ENCODE measurements around the gene ERAS. TPM values are rescaled to one million over a fixed set of nuclear protein-coding genes. Genes with fewer than 3 reads are reported as not detected.
A peak's percentile ranks its signal among the peaks of the same experiment; 100 is the strongest.
"Not testable (repeated sequence)": the region's sequence is repeated elsewhere in the genome, so short reads cannot be mapped to it uniquely, and the experiment has no call there.

Gene ERAS
- total RNA-seq, 2 experiments from 2014 or later: not detected

GRCh38 chrX:48839686-48840085 lies 13.4 kb downstream of the ERAS start:
- ChIA-PET POLR2A (no interaction called here), CTCF (no interaction called here)
- Mint-ChIP-seq H3K4me1 (peaks cover 3% of the 10 kb centered on the region), H3K9me3 (ENCODE audit: low read depth) (no peaks in the 10 kb centered on the region), H3K36me3 (ENCODE audit: low read depth) (no peaks in the 10 kb centered on the region), H3K27ac (no peak overlapping the region), H3K4me3 (no peak overlapping the region), H3K27me3 (peaks cover 7% of the 10 kb centered on the region)
- intact Hi-C loops (cut with DNase I, micrococcal nuclease): no loop called here
- DNase-seq: no peak
- ATAC-seq: no peak

GRCh38 chrX:48848847-48849246 lies 22.5 kb downstream of the ERAS start:
- ATAC-seq: no peak
- DNase-seq: no peak
- Mint-ChIP-seq H3K36me3 (ENCODE audit: low read depth) (no peaks in the 10 kb centered on the region), H3K9me3 (ENCODE audit: low read depth) (no peaks in the 10 kb centered on the region), H3K27me3 (peaks cover under 1% of the 10 kb centered on the region), H3K27ac (no peak overlapping the region), H3K4me1 (peaks cover 5% of the 10 kb centered on the region), H3K4me3 (no peak overlapping the region)
- ChIA-PET POLR2A (interaction anchor here (0.6 kb wide), 1 partner anchor 8 kb away, joined by 3 read pairs; no protein-coding TSS in a partner anchor), CTCF (no interaction called here)
- intact Hi-C loops (cut with DNase I, micrococcal nuclease): no loop called here

GRCh38 chrX:48852857-48853256 lies 26.5 kb downstream of the ERAS start:
- ATAC-seq: no peak
- ChIA-PET CTCF (interaction anchor here (0.7 kb wide), 1 partner anchor 39 kb away, joined by 3 read pairs; no protein-coding TSS in a partner anchor), POLR2A (no interaction called here)
- Mint-ChIP-seq H3K4me1 (peaks cover 7% of the 10 kb centered on the region), H3K9me3 (ENCODE audit: low read depth) (no peaks in the 10 kb centered on the region), H3K27me3 (peaks cover 4% of the 10 kb centered on the region), H3K4me3 (no peak overlapping the region), H3K27ac (no peak overlapping the region), H3K36me3 (ENCODE audit: low read depth) (no peaks in the 10 kb centered on the region)
- intact Hi-C loops (cut with DNase I, micrococcal nuclease): no loop called here
- no peak for DNase-seq

- H3K4me3 Mint-ChIP-seq; POLR2A ChIA-PET; H3K4me1 Mint-ChIP-seq; H3K9me3 Mint-ChIP-seq (ENCODE audit: low read depth); intact Hi-C loops (cut with DNase I, micrococcal nuclease); ATAC-seq; CTCF ChIA-PET; DNase-seq; H3K27ac Mint-ChIP-seq; H3K27me3 Mint-ChIP-seq; H3K36me3 Mint-ChIP-seq (ENCODE audit: low read depth): not testable (repeated sequence)
These were observed 27.2 kb downstream of the ERAS start for GRCh38 chrX:48853494-48853893.

- H3K9me3 Mint-ChIP-seq (ENCODE audit: low read depth); CTCF ChIA-PET; H3K4me1 Mint-ChIP-seq; POLR2A ChIA-PET; H3K27me3 Mint-ChIP-seq; H3K27ac Mint-ChIP-seq; H3K36me3 Mint-ChIP-seq (ENCODE audit: low read depth); DNase-seq; ATAC-seq; H3K4me3 Mint-ChIP-seq; intact Hi-C loops (cut with DNase I, micrococcal nuclease): not testable (repeated sequence)
These were observed 27.9 kb downstream of the ERAS start for GRCh38 chrX:48854121-48854804.

- CTCF ChIA-PET: no interaction called here
- Mint-ChIP-seq H3K4me1 (peaks cover 2% of the 10 kb centered on the region), H3K27me3 (peaks cover 4% of the 10 kb centered on the region), H3K27ac (no peak overlapping the region), H3K36me3 (ENCODE audit: low read depth) (no peaks in the 10 kb centered on the region), H3K4me3 (no peak overlapping the region), H3K9me3 (ENCODE audit: low read depth) (no peaks in the 10 kb centered on the region)
- ATAC-seq: no peak
- intact Hi-C loops (cut with DNase I, micrococcal nuclease): no loop called here
- POLR2A ChIA-PET: no interaction called here
- DNase-seq: peak; percentile 23
These were observed 28.6 kb downstream of the ERAS start for GRCh38 chrX:48854898-48855297.

- intact Hi-C loops (cut with DNase I, micrococcal nuclease): no loop called here
- no peak overlapping the region for H3K4me3 Mint-ChIP-seq
- POLR2A ChIA-PET: interaction anchor here (0.6 kb wide), 1 partner anchor 137 kb away, joined by 3 read pairs; no protein-coding TSS in a partner anchor
- CTCF ChIA-PET: no interaction called here
- no peaks in the 10 kb centered on the region for H3K9me3 Mint-ChIP-seq (ENCODE audit: low read depth)
- ATAC-seq (no peak), DNase-seq (no peak)
- H3K4me1 Mint-ChIP-seq: no peaks in the 10 kb centered on the region
- peaks cover 2% of the 10 kb centered on the region for H3K27me3 Mint-ChIP-seq
- no peaks in the 10 kb centered on the region for H3K36me3 Mint-ChIP-seq (ENCODE audit: low read depth)
- H3K27ac Mint-ChIP-seq: no peak overlapping the region
These were observed 37.9 kb downstream of the ERAS start for GRCh38 chrX:48864210-48864609.

- H3K4me3 Mint-ChIP-seq; H3K9me3 Mint-ChIP-seq (ENCODE audit: low read depth); intact Hi-C loops (cut with DNase I, micrococcal nuclease); H3K27me3 Mint-ChIP-seq; H3K27ac Mint-ChIP-seq; H3K36me3 Mint-ChIP-seq (ENCODE audit: low read depth); CTCF ChIA-PET; ATAC-seq; H3K4me1 Mint-ChIP-seq; POLR2A ChIA-PET; DNase-seq: not testable (repeated sequence)
These were observed 45.7 kb downstream of the ERAS start for GRCh38 chrX:48872017-48872416.

GRCh38 chrX:48876944-48877343 lies 50.6 kb downstream of the ERAS start:
- CTCF ChIA-PET, H3K27ac Mint-ChIP-seq, POLR2A ChIA-PET: not testable (repeated sequence)

More at GRCh38 chrX:48876944-48877343, 50.6 kb downstream of the ERAS start:
- H3K4me3 Mint-ChIP-seq; DNase-seq; intact Hi-C loops (cut with DNase I, micrococcal nuclease); H3K36me3 Mint-ChIP-seq (ENCODE audit: low read depth); H3K9me3 Mint-ChIP-seq (ENCODE audit: low read depth); ATAC-seq; H3K4me1 Mint-ChIP-seq; H3K27me3 Mint-ChIP-seq: not testable (repeated sequence)

Other genes with a start within 250 kb of the ERAS start
- gene WDR13, start 229.0 kb upstream of the ERAS start, total RNA-seq: 10 to 100 TPM; 27.2 to 39.4 TPM
- gene WAS, start 142.7 kb upstream of the ERAS start, total RNA-seq: 100 to 1,000 TPM in 1 of 2 experiments, 10 to 100 TPM in 1; 85.9 to 102 TPM
- 10 to 100 TPM; 30.8 to 31.7 TPM for gene SUV39H1, start 129.8 kb upstream of the ERAS start, total RNA-seq
- not detected for gene GLOD5, start 64.8 kb upstream of the ERAS start, total RNA-seq
- not detected for gene GATA1, start 39.9 kb upstream of the ERAS start, total RNA-seq
- gene HDAC6, start 24.4 kb upstream of the ERAS start, total RNA-seq: 10 to 100 TPM; 59.2 to 69.7 TPM
- 1 to 10 TPM; 1.3 TPM for gene PCSK1N, start 9.1 kb downstream of the ERAS start, total RNA-seq
- gene TIMM17B, start 71.3 kb downstream of the ERAS start, total RNA-seq: 10 to 100 TPM; 54.2 to 58.9 TPM
- gene PQBP1, start 71.4 kb downstream of the ERAS start, total RNA-seq: 10 to 100 TPM; 73.4 to 75.3 TPM
- gene SLC35A2, start 85.1 kb downstream of the ERAS start, total RNA-seq: 10 to 100 TPM; 19.7 to 20.3 TPM
- 100 to 1,000 TPM; 320 TPM for gene PIM2, start 92.5 kb downstream of the ERAS start, total RNA-seq
- gene OTUD5, start 131.1 kb downstream of the ERAS start, total RNA-seq: 10 to 100 TPM; 68.0 to 98.1 TPM
- 1 to 10 TPM; 2.5 to 2.8 TPM for gene KCND1, start 145.3 kb downstream of the ERAS start, total RNA-seq
- 10 to 100 TPM; 57.8 to 63.3 TPM for gene GRIPAP1, start 175.8 kb downstream of the ERAS start, total RNA-seq
- 10 to 100 TPM; 27.1 to 27.5 TPM for gene TFE3, start 216.8 kb downstream of the ERAS start, total RNA-seq
- 1 to 10 TPM; 3.1 to 3.6 TPM for gene CCDC120, start 232.5 kb downstream of the ERAS start, total RNA-seq
- 10 to 100 TPM in 1 of 2 experiments, 1 to 10 TPM in 1; 9.1 to 11.5 TPM for gene PRAF2, start 247.5 kb downstream of the ERAS start, total RNA-seq

Measured in activated CD4-positive, alpha-beta T cell treated with anti-CD3 and anti-CD28 coated beads for 36 hours (primary cell).